WERI-Rb-1 (cell line): ENCODE results near the gene CAMK4.

Experiments
- DNase-seq: peaks from one replicate; pipeline ENCODE4 v3.0.0-alpha.2; 2020
- H3K27ac ChIP-seq: fragments of 250-450 bp; sonication (Bioruptor Pico); 2 replicates; pipeline ENCODE4 v1.5.1; 2020; ENCODE audit warnings: mild to moderate bottlenecking, moderate library complexity
- H3K27me3 ChIP-seq: fragments of 250-450 bp; sonication (Bioruptor Pico); 2 replicates; pipeline ENCODE4 v1.5.1; 2021; ENCODE audit warnings: mild to moderate bottlenecking, low read depth, moderate library complexity; ENCODE audit not compliant: insufficient read depth, severe bottlenecking
- H3K36me3 ChIP-seq: fragments of 250-450 bp; sonication (Bioruptor Pico); 2 replicates; pipeline ENCODE4 v1.5.1; 2020; ENCODE audit warnings: mild to moderate bottlenecking, moderate library complexity
- H3K4me3 ChIP-seq: 2 replicates; pipeline ENCODE4 v1.5.1; 2011; ENCODE audit warnings: low read depth, mild to moderate bottlenecking, control low read depth, low read length
- H3K9me3 ChIP-seq: fragments of 250-450 bp; sonication (Bioruptor Pico); 2 replicates; pipeline ENCODE4 v1.5.1; 2021; ENCODE audit warnings: mild to moderate bottlenecking, moderate library complexity; ENCODE audit not compliant: severe bottlenecking
- CTCF ChIP-seq: IDR thresholded peaks from 2 replicates; pipeline ENCODE4 v1.5.1; 2011; ENCODE audit warnings: low read depth, mild to moderate bottlenecking, control low read depth, inconsistent platforms, low read length

CAMK4 gene

GRCh38 chr5:111261610-111262009 lies 37.4 kb downstream of the CAMK4 start:
- Histone ChIP-seq H3K27ac (no peak overlapping the region), H3K4me3 (no peak overlapping the region), H3K27me3 (no peaks in the 10 kb centered on the region), H3K36me3 (no peaks in the 10 kb centered on the region), H3K9me3 (peaks cover 4% of the 10 kb centered on the region)
- DNase-seq, result no peak
- no peak for TF ChIP-seq CTCF

- no peaks in the 10 kb centered on the region for H3K27me3 ChIP-seq
- no peak overlapping the region for H3K27ac ChIP-seq
- peaks cover 4% of the 10 kb centered on the region for H3K9me3 ChIP-seq
- no peak for TF ChIP-seq CTCF
- no peak for DNase-seq
- no peaks in the 10 kb centered on the region for H3K36me3 ChIP-seq
- H3K4me3 ChIP-seq, result no peak overlapping the region
Measured at GRCh38 chr5:111262153-111262552, 38.0 kb downstream of the CAMK4 start.

GRCh38 chr5:111262815-111263214 lies 38.6 kb downstream of the CAMK4 start:
- no peak for DNase-seq
- H3K27ac ChIP-seq, result no peak overlapping the region
- TF ChIP-seq CTCF, result no peak
- H3K36me3 ChIP-seq, result no peaks in the 10 kb centered on the region
- no peak overlapping the region for H3K4me3 ChIP-seq
- H3K9me3 ChIP-seq, result no peaks in the 10 kb centered on the region
- H3K27me3 ChIP-seq, result no peaks in the 10 kb centered on the region

- H3K27ac ChIP-seq, result no peak overlapping the region
- no peak for DNase-seq
- H3K27me3 ChIP-seq, result no peaks in the 10 kb centered on the region
- H3K4me3 ChIP-seq, result no peak overlapping the region
- no peaks in the 10 kb centered on the region for H3K9me3 ChIP-seq
- no peaks in the 10 kb centered on the region for H3K36me3 ChIP-seq
- TF ChIP-seq CTCF, result no peak
Measured at GRCh38 chr5:111266491-111266890, 42.3 kb downstream of the CAMK4 start.

- H3K9me3 ChIP-seq, result no peaks in the 10 kb centered on the region
- no peak for DNase-seq
- no peak for TF ChIP-seq CTCF
- H3K27ac ChIP-seq, result no peak overlapping the region
- H3K36me3 ChIP-seq, result no peaks in the 10 kb centered on the region
- H3K27me3 ChIP-seq, result no peaks in the 10 kb centered on the region
- H3K4me3 ChIP-seq, result no peak overlapping the region
Measured at GRCh38 chr5:111268300-111268699, 44.1 kb downstream of the CAMK4 start.

GRCh38 chr5:111271885-111272284 lies 47.7 kb downstream of the CAMK4 start:
- H3K9me3 ChIP-seq, result no peaks in the 10 kb centered on the region
- DNase-seq, result no peak
- H3K27ac ChIP-seq, result no peak overlapping the region
- H3K36me3 ChIP-seq, result no peaks in the 10 kb centered on the region
- TF ChIP-seq CTCF, result no peak
- no peak overlapping the region for H3K4me3 ChIP-seq
- H3K27me3 ChIP-seq, result no peaks in the 10 kb centered on the region
